Left ventricle myocardium inferior (tissue), 1 donor: ENCODE results near the gene GINS1. TPM values are rescaled to one million over a fixed set of nuclear protein-coding genes. Genes with fewer than 3 reads are reported as not detected.

Experiments used
- DNase-seq: peaks from one replicate; pipeline ENCODE4 v3.0.0-alpha.2; 2020
- H3K27ac ChIP-seq: fragments of 200-600 bp; replicated peaks from 2 replicates; pipeline ENCODE4 v1.8.0; 2021
- H3K27me3 ChIP-seq: fragments of 200-600 bp; 2 replicates; pipeline ENCODE4 v1.8.0; 2021; ENCODE audit warnings: low read depth
- H3K36me3 ChIP-seq: fragments of 200-600 bp; 2 replicates; pipeline ENCODE4 v1.8.0; 2021
- H3K4me1 ChIP-seq: fragments of 200-600 bp; 2 replicates; pipeline ENCODE4 v1.8.0; 2021
- H3K4me3 ChIP-seq: fragments of 200-600 bp; 2 replicates; pipeline ENCODE4 v1.8.0; 2021; ENCODE audit warnings: mild to moderate bottlenecking, moderate library complexity
- H3K9me3 ChIP-seq: fragments of 200-600 bp; replicated peaks from 2 replicates; pipeline ENCODE4 v1.8.0; 2021
- intact Hi-C: fragments of 100-400 bp; cut with micrococcal nuclease; formaldehyde crosslinking; loops from one replicate; pipeline ENCODE4 v1.11.0; 2022
- total RNA-seq: library from RNA; stranded (reverse); fragmentation: NEBNext Ultra II Directional; extraction: Animal tissue kit (Norgen Biotek cat#: 25700); gene quantifications from one replicate; pipeline ENCODE4 v1.2.1, GENCODE V29; 2021
- TF ChIP-seq, protein P1 (sequence below): fragments of 200-600 bp; IDR thresholded peaks from 2 replicates; pipeline ENCODE4 v1.8.0; 2021; ENCODE audit warnings: antibody characterized with exemption, mild to moderate bottlenecking, borderline replicate concordance
- donor health status: DM: no; HTN: yes; CAD: no; lungs with severe emphysema.

The GINS1 gene
- total RNA-seq, 1 donor from 2014 or later = 0.41 TPM

DNA sequence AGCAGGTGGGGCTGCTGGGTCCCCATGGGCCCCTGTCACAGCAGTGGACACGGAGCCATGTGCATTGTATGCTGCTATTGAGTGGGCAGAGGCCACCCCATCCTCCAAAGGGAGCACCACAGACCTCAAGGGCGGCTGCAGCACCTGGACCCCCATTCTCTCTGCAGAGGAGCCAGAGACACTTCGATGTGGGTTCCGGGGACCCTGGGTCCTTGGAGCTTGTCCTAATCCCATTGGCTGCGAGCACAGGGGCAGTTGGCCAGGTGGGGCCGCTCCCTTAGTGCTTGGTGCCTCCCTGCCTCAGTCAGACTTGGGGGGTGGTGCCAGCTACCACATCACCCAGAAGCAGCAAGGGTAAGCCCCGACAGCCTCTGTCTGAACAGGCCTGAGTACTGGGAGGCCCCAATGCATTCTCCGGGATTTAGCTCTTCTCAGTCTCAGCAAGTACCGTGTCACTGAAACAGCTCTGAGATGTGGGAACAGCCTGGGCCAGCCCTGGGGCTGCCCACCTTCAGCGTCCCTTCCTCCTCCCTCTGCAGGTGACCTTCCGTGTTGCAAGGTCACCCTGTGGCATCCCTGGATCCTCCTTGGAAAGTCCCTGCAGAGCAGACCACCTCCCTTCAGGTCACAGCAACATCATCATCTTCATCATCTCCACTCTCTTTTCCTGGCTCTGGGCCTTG is 73.9 kb downstream of the GINS1 start:
- H3K27ac ChIP-seq = no peak overlapping the region
- H3K27me3 ChIP-seq = no peaks in the 10 kb centered on the region
- H3K4me3 ChIP-seq = no peak overlapping the region
- TF ChIP-seq, protein P1, sequence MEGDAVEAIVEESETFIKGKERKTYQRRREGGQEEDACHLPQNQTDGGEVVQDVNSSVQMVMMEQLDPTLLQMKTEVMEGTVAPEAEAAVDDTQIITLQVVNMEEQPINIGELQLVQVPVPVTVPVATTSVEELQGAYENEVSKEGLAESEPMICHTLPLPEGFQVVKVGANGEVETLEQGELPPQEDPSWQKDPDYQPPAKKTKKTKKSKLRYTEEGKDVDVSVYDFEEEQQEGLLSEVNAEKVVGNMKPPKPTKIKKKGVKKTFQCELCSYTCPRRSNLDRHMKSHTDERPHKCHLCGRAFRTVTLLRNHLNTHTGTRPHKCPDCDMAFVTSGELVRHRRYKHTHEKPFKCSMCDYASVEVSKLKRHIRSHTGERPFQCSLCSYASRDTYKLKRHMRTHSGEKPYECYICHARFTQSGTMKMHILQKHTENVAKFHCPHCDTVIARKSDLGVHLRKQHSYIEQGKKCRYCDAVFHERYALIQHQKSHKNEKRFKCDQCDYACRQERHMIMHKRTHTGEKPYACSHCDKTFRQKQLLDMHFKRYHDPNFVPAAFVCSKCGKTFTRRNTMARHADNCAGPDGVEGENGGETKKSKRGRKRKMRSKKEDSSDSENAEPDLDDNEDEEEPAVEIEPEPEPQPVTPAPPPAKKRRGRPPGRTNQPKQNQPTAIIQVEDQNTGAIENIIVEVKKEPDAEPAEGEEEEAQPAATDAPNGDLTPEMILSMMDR = no peak
- peaks cover 40% of the 10 kb centered on the region for H3K36me3 ChIP-seq
- intact Hi-C loops = no loop called here
- H3K4me1 ChIP-seq = peaks cover 9% of the 10 kb centered on the region
- no peaks in the 10 kb centered on the region for H3K9me3 ChIP-seq
- no peak for DNase-seq

DNA sequence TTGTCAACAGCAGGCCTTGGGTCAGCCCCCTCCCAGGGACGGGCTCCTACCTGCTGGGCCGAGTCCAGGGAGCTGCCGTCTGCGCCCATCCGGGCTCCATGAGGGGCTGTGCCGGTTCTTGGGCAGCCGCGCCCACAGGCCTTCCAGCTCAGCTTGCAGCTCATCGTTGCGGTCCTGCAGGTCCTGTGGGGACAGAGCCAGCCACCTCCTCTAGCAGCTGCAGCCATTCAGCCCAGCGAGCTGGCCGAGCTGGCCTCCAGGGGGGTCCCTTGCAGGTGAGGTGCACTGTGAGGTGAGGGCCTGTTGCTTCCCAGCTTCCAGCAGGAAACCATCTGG is 74.4 kb downstream of the GINS1 start:
- H3K4me3 ChIP-seq = no peak overlapping the region
- no peak for DNase-seq
- H3K27ac ChIP-seq = no peak overlapping the region
- no peaks in the 10 kb centered on the region for H3K9me3 ChIP-seq
- peaks cover 14% of the 10 kb centered on the region for H3K4me1 ChIP-seq
- peaks cover 35% of the 10 kb centered on the region for H3K36me3 ChIP-seq
- TF ChIP-seq, protein P1 = no peak
- intact Hi-C loops = no loop called here
- H3K27me3 ChIP-seq = no peaks in the 10 kb centered on the region

DNA sequence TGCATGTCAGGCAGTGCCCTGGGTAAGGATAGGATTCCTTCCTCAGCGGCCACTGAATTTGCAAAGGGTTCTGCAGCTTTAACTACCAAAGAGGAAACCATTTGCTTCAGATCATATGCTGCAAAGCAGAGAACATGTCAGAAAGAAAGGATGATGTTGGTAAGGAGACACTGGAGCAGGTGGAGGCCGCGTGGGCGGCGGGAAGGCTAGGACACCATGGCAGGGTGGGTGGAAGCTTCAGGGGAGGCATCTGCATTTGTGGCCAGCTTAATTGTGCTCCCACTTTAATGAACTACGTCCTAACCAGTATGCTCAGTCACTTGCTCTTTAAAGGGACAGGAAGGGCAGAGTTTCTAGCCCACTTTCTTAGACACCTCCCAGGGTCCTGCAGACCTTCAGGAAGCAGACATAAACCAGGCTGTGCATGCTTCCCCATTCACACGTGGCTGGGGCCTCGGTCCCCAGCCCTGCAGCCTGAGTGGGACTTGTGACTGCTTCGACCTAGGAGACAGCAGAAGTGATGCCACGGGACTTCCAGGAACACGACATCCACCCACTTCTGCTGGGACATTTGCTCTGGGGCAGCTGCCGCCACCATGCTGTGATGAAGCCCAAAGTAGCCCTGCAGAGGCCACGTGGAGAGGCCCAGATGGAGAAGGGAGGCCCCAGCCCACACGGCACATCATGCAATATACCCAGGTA is 76.1 kb downstream of the GINS1 start:
- H3K27me3 ChIP-seq = no peaks in the 10 kb centered on the region
- peaks cover 14% of the 10 kb centered on the region for H3K4me1 ChIP-seq
- intact Hi-C loops = no loop called here
- H3K9me3 ChIP-seq = no peaks in the 10 kb centered on the region
- H3K36me3 ChIP-seq = peaks cover 28% of the 10 kb centered on the region
- TF ChIP-seq, protein P1 = no peak
- no peak for DNase-seq
- no peak overlapping the region for H3K27ac ChIP-seq
- no peak overlapping the region for H3K4me3 ChIP-seq

DNA sequence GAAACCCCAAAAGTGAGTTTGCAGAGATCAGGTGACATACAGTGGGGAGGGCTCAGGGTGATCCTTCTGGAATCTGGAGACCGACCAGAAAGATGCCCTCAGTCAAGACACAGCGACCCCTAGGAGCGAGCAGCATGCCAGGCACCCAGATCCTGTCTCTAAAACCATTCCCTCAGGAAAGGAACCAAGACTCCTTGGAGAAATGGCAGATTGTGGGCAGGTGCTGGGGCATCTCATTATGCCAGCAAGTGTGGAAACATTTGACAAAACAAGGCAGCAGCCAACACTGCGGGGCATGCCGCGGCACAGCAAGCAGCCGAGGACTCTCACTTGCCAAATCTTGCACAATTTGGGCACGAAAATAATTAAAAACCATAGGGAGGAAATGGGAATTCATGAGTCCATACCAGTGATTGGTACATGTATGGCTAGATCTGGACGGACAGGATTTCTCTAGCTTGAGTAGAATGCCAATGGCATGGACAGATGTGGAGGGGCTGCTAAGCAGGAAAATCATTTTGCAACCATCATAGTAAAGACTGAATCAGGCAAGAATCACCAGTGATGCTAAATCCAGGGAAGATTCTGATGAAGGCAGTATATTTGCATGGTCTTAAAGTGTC is 76.9 kb downstream of the GINS1 start:
- intact Hi-C loops = no loop called here
- no peak overlapping the region for H3K27ac ChIP-seq
- no peak for DNase-seq

DNA sequence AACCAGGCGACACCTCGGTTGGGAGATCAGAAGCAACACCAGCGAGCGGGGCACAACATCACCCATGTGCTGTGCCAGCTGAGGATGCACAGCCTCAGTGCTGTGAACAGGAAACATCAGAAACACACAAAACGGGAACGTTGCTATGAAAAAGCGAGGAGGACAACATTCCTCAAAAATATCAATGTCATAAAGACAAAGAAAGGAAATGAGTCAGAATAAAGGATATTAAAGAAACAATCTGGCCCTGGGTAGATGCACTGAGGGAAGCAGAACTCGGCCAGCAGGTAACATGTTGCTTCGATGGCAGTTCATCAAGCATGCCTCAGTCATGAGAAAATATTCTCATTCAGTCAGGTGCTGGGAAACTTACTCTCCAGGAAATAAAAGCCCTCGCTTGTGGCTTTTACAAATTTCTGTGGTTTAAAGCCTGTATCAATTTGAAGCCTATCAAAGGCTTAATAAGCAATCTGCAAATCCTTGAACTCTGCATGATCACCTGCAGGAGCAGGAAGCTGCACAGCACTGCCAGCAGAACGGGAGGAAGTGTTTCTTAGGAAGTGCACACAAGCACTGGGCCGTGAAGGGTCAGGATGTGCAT is 77.5 kb downstream of the GINS1 start:
- H3K9me3 ChIP-seq = no peaks in the 10 kb centered on the region
- TF ChIP-seq, protein P1 = no peak
- intact Hi-C loops = no loop called here
- H3K27ac ChIP-seq = no peak overlapping the region
- peaks cover 26% of the 10 kb centered on the region for H3K36me3 ChIP-seq
- DNase-seq = no peak
- H3K4me1 ChIP-seq = peaks cover 14% of the 10 kb centered on the region
- H3K27me3 ChIP-seq = no peaks in the 10 kb centered on the region
- H3K4me3 ChIP-seq = no peak overlapping the region

More for the DNA sequence above, 76.9 kb downstream of the GINS1 start:
- H3K4me1 ChIP-seq = peaks cover 14% of the 10 kb centered on the region
- no peak overlapping the region for H3K4me3 ChIP-seq
- TF ChIP-seq, protein P1 = no peak
- H3K9me3 ChIP-seq = no peaks in the 10 kb centered on the region
- H3K27me3 ChIP-seq = no peaks in the 10 kb centered on the region
- H3K36me3 ChIP-seq = peaks cover 21% of the 10 kb centered on the region
